ENCODE results near the gene OR2T8. TPM values are rescaled to one million over a fixed set of nuclear protein-coding genes. Genes with fewer than 3 reads are reported as not detected.

Gene OR2T8
- not detected for total RNA-seq
- polyA plus RNA-seq (ENCODE audit: insufficient read depth, low read depth, low replicate concordance), result not detected
- long read RNA-seq, donor 1, result 0 reads
- long read RNA-seq, donor 2, result 0 reads
- long read RNA-seq, donor 3, result 0 reads
- long read RNA-seq, donor 4, result 0 reads
- long read RNA-seq, donor 5, result 0 reads
- long read RNA-seq, donor 6, result 0 reads
- long read RNA-seq, donor 7, result 0 reads
- long read RNA-seq, donor 8, result 0 reads
- long read RNA-seq, donor 9, result 0 reads
- long read RNA-seq, donor 10, result 0 reads

GRCh38 chr1:247919952-247920351, at the start of gene OR2T8:
Gene OR2T8, plus strand, starts transcription at chr1:247920252. Its CDS starts 766 bp downstream, at chr1:247921018.
- no peaks in the 10 kb centered on the region for H3K27me3 ChIP-seq (ENCODE audit: control insufficient read depth, insufficient read depth, low read length)
- intact Hi-C loops (cut with DNase I), result no loop called here
- DNase-seq (no peak), FAIRE-seq (no peak)
- TF ChIP-seq CTCF (IDR thresholded peaks at IDR 0.05; ENCODE audit: borderline replicate concordance, extremely low read depth, insufficient read depth), result no peak
- no peaks in the 10 kb centered on the region for H3K36me3 ChIP-seq (ENCODE audit: control insufficient read depth in 2 of 3, insufficient read depth in 3 of 3, low read length in 3 of 3)
- no peak within 1 kb of the TSS for H3K9ac ChIP-seq (ENCODE audit: low read length in 3 of 3)
- H3K4me1 ChIP-seq (ENCODE audit: control insufficient read depth in 2 of 3, insufficient read depth in 2 of 3, low read depth in 1 of 3, low read length in 3 of 3), result no peaks in the 10 kb centered on the region
- H3K27ac ChIP-seq (ENCODE audit: low read depth in 2 of 2, low read length in 2 of 2), result no peak within 1 kb of the TSS
- no peaks in the 10 kb centered on the region for H3K9me3 ChIP-seq (ENCODE audit: control insufficient read depth in 2 of 3, insufficient read depth in 1 of 3, low read length in 3 of 3)
- no peak within 1 kb of the TSS for H3K4me3 ChIP-seq (ENCODE audit: low read length in 3 of 3)

- Histone ChIP-seq H3K27me3 (ENCODE audit: control insufficient read depth, insufficient read depth, low read length) (no peaks in the 10 kb centered on the region), H3K4me3 (ENCODE audit: low read length in 3 of 3) (no peak overlapping the region), H3K9ac (ENCODE audit: low read length in 3 of 3) (no peak overlapping the region), H3K4me1 (ENCODE audit: control insufficient read depth in 2 of 3, insufficient read depth in 2 of 3, low read depth in 1 of 3, low read length in 3 of 3) (no peaks in the 10 kb centered on the region), H3K27ac (ENCODE audit: low read depth in 2 of 2, low read length in 2 of 2) (no peak overlapping the region), H3K9me3 (ENCODE audit: control insufficient read depth in 2 of 3, insufficient read depth in 1 of 3, low read length in 3 of 3) (no peaks in the 10 kb centered on the region), H3K36me3 (ENCODE audit: control insufficient read depth in 2 of 3, insufficient read depth in 3 of 3, low read length in 3 of 3) (no peaks in the 10 kb centered on the region)
- TF ChIP-seq CTCF (IDR thresholded peaks at IDR 0.05; ENCODE audit: borderline replicate concordance, extremely low read depth, insufficient read depth), result no peak
- DNase-seq (no peak), FAIRE-seq (no peak)
- intact Hi-C loops (cut with DNase I), result no loop called here
These were observed 36.7 kb upstream of the OR2T8 start for GRCh38 chr1:247883346-247883745.

GRCh38 chr1:247884797-247885413, 35.1 kb upstream of the OR2T8 start:
- no peaks in the 10 kb centered on the region for H3K9me3 ChIP-seq (ENCODE audit: control insufficient read depth in 2 of 3, insufficient read depth in 1 of 3, low read length in 3 of 3)
- no peak for FAIRE-seq
- DNase-seq, result no peak
- H3K9ac ChIP-seq (ENCODE audit: low read length in 3 of 3), result no peak overlapping the region
- intact Hi-C loops (cut with DNase I), result no loop called here
- no peaks in the 10 kb centered on the region for H3K27me3 ChIP-seq (ENCODE audit: control insufficient read depth, insufficient read depth, low read length)
- H3K4me3 ChIP-seq (ENCODE audit: low read length in 3 of 3), result no peak overlapping the region
- H3K36me3 ChIP-seq (ENCODE audit: control insufficient read depth in 2 of 3, insufficient read depth in 3 of 3, low read length in 3 of 3), result no peaks in the 10 kb centered on the region
- TF ChIP-seq CTCF (IDR thresholded peaks at IDR 0.05; ENCODE audit: borderline replicate concordance, extremely low read depth, insufficient read depth), result no peak
- no peaks in the 10 kb centered on the region for H3K4me1 ChIP-seq (ENCODE audit: control insufficient read depth in 2 of 3, insufficient read depth in 2 of 3, low read depth in 1 of 3, low read length in 3 of 3)
- H3K27ac ChIP-seq (ENCODE audit: low read depth in 2 of 2, low read length in 2 of 2), result no peak overlapping the region
